RWPE2 (cell line): Measurements from ENCODE around the gene GP9.

Experiments
- ATAC-seq: fragments of 200-7000 bp; cut with Tn5 transposase; 3 replicates; pipeline ENCODE4 v1.9.1; 2021; ENCODE audit warnings: low read depth
- DNase-seq: peaks from one replicate; pipeline ENCODE4 v3.0.0-alpha.2; 2020; ENCODE audit warnings: low spot score
- H3K27ac ChIP-seq: fragments of 450-650 bp; 2 replicates; pipeline ENCODE4 v1.5.1; 2017; ENCODE audit warnings: mild to moderate bottlenecking; ENCODE audit not compliant: poor library complexity, severe bottlenecking
- H3K27me3 ChIP-seq: fragments of 250-450 bp; sonication (Bioruptor Pico); 2 replicates; pipeline ENCODE4 v1.5.1; 2021; ENCODE audit warnings: mild to moderate bottlenecking, moderate library complexity; ENCODE audit not compliant: insufficient read depth, poor library complexity, severe bottlenecking
- H3K36me3 ChIP-seq: fragments of 250-450 bp; sonication (Bioruptor Pico); 2 replicates; pipeline ENCODE4 v1.5.1; 2020; ENCODE audit warnings: low read depth, mild to moderate bottlenecking, moderate library complexity
- H3K4me1 ChIP-seq: fragments of 250-450 bp; sonication (Bioruptor Pico); 2 replicates; pipeline ENCODE4 v1.5.1; 2021; ENCODE audit warnings: mild to moderate bottlenecking, moderate library complexity; ENCODE audit not compliant: insufficient read depth, poor library complexity, severe bottlenecking
- H3K4me3 ChIP-seq: fragments of 250-450 bp; sonication (Bioruptor Pico); 2 replicates; pipeline ENCODE4 v1.5.1; 2021; ENCODE audit warnings: mild to moderate bottlenecking, moderate library complexity; ENCODE audit not compliant: severe bottlenecking
- H3K9me3 ChIP-seq: fragments of 250-450 bp; sonication (Bioruptor Pico); 2 replicates; pipeline ENCODE4 v1.5.1; 2021; ENCODE audit warnings: mild to moderate bottlenecking, moderate library complexity; ENCODE audit not compliant: severe bottlenecking
- CTCF ChIP-seq: fragments of 450-650 bp; IDR thresholded peaks from one replicate; pipeline ENCODE4 v1.5.1; 2017; ENCODE audit warnings: mild to moderate bottlenecking, moderate library complexity; ENCODE audit not compliant: poor library complexity, severe bottlenecking

Gene GP9

GRCh38 chr3:129070086-129070885 is 9.7 kb downstream of the GP9 start:
- DNase-seq: no peak
- Histone ChIP-seq H3K4me3 (no peak overlapping the region), H3K27ac (no peak overlapping the region), H3K4me1 (no peaks in the 10 kb centered on the region), H3K36me3 (no peaks in the 10 kb centered on the region), H3K9me3 (no peaks in the 10 kb centered on the region), H3K27me3 (no peaks in the 10 kb centered on the region)
- TF ChIP-seq CTCF: no peak
- ATAC-seq: no peak

GRCh38 chr3:129077222-129077621 is 16.6 kb downstream of the GP9 start:
- Histone ChIP-seq H3K36me3 (no peaks in the 10 kb centered on the region), H3K27me3 (no peaks in the 10 kb centered on the region), H3K4me1 (no peaks in the 10 kb centered on the region), H3K9me3 (no peaks in the 10 kb centered on the region), H3K4me3 (no peak overlapping the region), H3K27ac (no peak overlapping the region)
- TF ChIP-seq CTCF: no peak
- DNase-seq (no peak), ATAC-seq (no peak)

GRCh38 chr3:129078510-129078909 is 17.9 kb downstream of the GP9 start:
- no peak overlapping the region for H3K4me3 ChIP-seq
- ATAC-seq: no peak

GRCh38 chr3:129081503-129081902 is 20.9 kb downstream of the GP9 start:
- Histone ChIP-seq H3K9me3 (no peaks in the 10 kb centered on the region), H3K36me3 (no peaks in the 10 kb centered on the region), H3K4me1 (no peaks in the 10 kb centered on the region), H3K27ac (no peak overlapping the region), H3K27me3 (no peaks in the 10 kb centered on the region), H3K4me3 (no peak overlapping the region)
- ATAC-seq: no peak
- no peak for TF ChIP-seq CTCF
- no peak for DNase-seq

More at GRCh38 chr3:129078510-129078909, 17.9 kb downstream of the GP9 start:
- no peak for DNase-seq
- TF ChIP-seq CTCF: no peak
- H3K27me3 ChIP-seq: no peaks in the 10 kb centered on the region
- H3K9me3 ChIP-seq: no peaks in the 10 kb centered on the region
- no peaks in the 10 kb centered on the region for H3K4me1 ChIP-seq
- no peak overlapping the region for H3K27ac ChIP-seq
- no peaks in the 10 kb centered on the region for H3K36me3 ChIP-seq

- peaks cover under 1% of the 10 kb centered on the region for H3K4me1 ChIP-seq
- DNase-seq (no peak), ATAC-seq (no peak)
- no peak overlapping the region for H3K4me3 ChIP-seq
- no peaks in the 10 kb centered on the region for H3K9me3 ChIP-seq
- no peaks in the 10 kb centered on the region for H3K36me3 ChIP-seq
- no peaks in the 10 kb centered on the region for H3K27me3 ChIP-seq
- TF ChIP-seq CTCF: no peak
- no peak overlapping the region for H3K27ac ChIP-seq
Observed at GRCh38 chr3:129082026-129082425, 21.4 kb downstream of the GP9 start.
